ENCODE data around the gene SCNM1.
"Not testable (repeated sequence)": the region's sequence is repeated elsewhere in the genome, so short reads cannot be mapped to it uniquely, and the experiment has no call there.

The SCNM1 gene

DNA sequence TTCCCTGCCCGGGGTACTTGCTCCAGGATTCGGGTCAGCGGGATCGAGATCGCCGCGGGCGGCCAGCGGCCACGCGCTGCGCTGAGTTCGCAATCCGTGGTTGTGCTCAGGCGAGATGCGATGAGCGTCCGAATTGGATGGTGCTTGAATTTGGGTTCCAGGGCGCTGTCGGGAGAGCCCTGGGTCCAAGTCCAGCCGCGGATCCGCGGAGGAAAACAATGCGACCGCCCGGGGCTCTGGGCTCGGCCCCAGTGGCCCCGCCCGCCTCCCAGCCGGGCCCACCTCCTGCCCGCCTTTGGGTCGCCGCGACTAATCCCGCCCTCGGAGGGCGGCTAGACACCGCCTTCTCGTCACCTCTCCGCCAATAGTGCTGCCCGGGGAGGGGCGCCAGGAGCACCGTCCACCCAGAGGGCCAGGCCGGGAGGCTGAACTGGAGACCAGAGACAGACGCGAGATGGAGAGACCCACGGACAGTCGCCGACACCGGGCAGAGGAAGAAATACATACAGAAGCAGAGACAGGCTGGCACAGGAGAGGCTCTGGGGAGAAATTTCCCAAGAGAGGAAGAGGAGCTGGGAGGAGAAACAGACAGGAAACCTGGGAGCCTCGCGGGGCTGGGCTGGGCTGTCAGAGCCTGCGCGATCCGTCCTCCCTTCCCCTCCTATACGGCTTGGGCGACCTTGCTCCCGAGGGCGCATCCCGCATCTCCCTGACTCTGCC is 19.4 kb upstream of the SCNM1 start, which contains the start of gene SEMA6C:
Gene SEMA6C, minus strand, starts transcription at position 220 of the 720 bp plus-strand sequence. CDS start 4,010 bp downstream, outside the sequence.
- peak; percentile 68 for DNase-seq (ENCODE audit: low read depth)

DNA sequence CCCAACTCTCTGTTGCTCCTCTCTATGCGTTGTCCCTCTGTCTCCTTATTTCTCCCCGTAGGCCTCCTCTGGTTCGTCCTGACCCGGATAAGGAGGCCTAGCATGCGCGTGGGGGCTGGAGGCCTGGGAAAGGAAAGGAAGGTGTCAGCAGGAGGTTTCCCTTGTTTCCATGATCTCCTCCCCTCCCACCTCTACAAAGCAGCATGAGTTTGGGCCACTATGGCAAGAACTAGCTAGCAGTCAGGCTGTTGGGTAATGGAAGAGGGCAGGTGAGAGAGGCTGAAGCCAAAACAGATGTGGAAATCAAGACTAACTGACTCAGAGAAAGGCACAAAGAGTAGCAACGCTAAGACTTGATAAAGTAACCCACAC is 18.8 kb upstream of the SCNM1 start:
- no peak for DNase-seq (ENCODE audit: low read depth)

DNA sequence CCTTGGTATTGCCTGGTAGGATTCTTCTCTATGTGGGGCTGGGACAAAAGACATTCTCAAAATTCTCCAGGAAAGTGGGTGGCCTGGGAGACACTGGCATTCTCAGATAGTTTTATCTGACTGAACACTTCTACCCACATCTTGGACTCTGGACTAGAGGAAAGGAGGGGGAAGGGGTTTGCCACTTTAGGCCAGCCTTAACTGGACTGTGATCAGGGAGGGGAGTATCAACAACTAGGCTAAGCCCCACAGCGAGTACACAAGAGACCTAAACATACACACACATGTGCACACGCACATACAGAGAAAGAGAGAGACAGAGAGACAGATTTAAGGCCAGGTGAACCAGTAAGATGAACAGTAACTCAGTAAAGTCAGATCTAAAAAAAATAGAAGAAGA is 18.3 kb upstream of the SCNM1 start:
- no peak for DNase-seq (ENCODE audit: low read depth)

DNA sequence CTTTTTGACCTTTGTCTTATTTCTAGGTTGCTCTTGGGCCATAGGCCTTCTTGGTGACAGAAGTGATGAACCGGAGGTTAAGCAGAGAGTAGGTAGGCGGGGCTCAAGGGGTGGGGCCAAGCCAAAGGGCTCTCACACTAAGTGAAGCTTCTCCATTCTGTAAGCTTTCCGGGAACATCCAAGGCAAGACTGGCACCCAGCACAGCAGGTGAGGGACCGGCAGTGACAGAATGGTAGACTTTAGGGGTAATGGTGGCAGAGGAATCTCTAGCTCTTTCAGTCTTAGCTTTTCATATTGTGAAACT is 9.5 kb upstream of the SCNM1 start, which contains the start of gene TNFAIP8L2:
Gene TNFAIP8L2, plus strand, starts transcription at position 135 of the 305 bp plus-strand sequence. CDS start 2,049 bp downstream, outside the sequence.
- DNase-seq (ENCODE audit: low read depth): no peak

DNA sequence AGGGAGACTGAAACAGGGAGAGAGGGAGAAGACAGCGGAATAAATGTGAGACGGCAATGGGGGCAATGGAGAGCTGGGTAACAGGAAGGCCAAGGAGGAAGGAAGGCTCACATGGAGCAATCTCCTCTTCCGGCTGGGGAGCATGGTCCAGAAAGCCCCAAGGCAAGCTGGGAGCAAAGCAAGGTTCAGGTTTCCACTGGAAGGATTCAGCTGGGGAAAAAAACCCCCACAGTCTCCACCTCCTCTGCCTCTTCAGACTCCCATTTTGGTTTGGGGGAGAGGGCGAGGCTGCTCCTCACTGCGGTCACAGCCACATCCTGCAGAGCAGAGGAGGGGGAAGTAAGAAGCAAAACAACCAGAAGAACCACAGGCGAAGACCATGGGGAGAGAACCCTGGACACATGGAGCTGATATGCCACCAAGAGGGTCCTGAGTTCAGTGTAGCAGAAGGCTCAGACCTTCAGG is 8.8 kb upstream of the SCNM1 start:
- DNase-seq (ENCODE audit: low read depth): no peak

DNA sequence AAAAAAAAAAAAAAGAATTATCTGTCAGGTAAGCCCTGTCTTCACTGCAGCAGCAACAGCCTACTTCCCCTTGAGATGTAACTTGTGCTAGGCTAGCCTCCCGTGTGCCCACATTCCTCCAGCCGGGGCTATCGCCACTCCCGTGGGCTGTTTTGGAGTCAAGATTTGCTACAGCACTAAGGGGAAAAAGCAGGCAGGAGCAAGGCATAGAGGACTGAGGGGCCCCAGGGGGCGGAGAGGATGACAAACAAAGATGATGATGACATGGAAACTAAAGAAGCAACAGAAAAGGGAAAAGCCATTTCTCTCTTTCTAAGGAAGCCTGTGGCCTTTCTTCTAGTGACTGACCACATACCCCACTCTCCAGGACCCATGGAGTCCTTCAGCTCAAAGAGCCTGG is 7.6 kb upstream of the SCNM1 start:
- no peak for DNase-seq (ENCODE audit: low read depth)

DNA sequence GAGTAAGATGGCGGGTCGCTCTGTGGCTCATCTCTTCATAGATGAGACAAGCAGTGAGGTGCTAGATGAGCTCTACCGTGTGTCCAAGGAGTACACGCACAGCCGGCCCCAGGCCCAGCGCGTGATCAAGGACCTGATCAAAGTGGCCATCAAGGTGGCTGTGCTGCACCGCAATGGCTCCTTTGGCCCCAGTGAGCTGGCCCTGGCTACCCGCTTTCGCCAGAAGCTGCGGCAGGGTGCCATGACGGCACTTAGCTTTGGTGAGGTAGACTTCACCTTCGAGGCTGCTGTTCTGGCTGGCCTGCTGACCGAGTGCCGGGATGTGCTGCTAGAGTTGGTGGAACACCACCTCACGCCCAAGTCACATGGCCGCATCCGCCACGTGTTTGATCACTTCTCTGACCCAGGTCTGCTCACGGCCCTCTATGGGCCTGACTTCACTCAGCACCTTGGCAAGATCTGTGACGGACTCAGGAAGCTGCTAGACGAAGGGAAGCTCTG is 7.1 kb upstream of the SCNM1 start:
- DNase-seq (ENCODE audit: low read depth): no peak

DNA sequence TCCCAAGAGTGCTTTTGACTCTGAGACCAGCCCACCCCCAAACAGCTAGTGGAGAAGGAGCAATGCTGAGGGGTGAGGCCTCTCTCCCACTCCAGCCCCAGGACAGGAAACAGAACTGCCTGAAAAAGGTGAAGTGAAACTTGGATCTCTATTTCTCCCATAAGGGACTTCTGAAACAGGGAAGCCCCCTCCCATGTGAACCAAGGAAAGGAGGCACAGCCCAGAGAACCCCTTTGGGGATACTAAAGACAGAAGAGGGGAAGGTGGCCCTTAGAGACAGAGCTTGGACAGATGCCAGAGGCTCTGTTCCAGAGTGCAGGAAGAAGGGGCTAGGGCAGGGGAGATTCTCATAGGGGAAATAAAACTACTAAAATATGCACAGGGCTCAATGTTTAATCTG is 6.6 kb upstream of the SCNM1 start:
- no peak for DNase-seq (ENCODE audit: low read depth)

DNA sequence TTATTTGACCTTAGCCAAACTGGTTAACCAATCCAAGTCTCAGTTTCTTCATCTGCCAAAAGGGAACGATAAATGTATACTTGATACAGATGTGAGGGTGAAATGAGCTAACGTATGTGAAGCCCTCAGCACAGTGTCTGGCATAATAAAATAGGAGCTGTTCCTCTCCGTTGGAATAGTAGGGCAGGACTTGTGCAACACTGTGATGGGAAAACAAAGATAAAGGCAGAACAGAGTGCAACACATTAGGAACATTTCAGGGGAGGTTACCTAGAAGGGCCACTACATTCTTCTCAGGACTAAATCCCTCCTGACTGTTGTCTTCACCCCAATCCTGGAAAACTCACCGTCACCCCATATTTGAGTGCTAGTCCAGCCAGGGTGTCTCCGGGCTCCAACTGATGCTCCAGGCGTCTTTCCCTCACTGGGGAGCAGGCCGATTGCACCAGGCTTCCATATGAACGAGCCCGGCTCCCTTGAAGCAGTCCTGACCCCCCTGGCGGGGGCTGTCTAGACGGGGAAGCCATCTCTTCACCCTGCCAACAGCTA is 1.1 kb upstream of the SCNM1 start:
- no peak for DNase-seq (ENCODE audit: low read depth)

- no peak for DNase-seq (ENCODE audit: low read depth)
Observed at GRCh38 chr1:151165281-151165737, 635 bp upstream of the SCNM1 start.

- DNase-seq (ENCODE audit: low read depth): no peak
Observed at GRCh38 chr1:151166505-151166956, 587 bp downstream of the SCNM1 start.

- no peak for DNase-seq (ENCODE audit: low read depth)
Observed at GRCh38 chr1:151167116-151167515, 1.2 kb downstream of the SCNM1 start.

GRCh38 chr1:151171190-151171589 is 5.2 kb downstream of the SCNM1 start:
- DNase-seq (ENCODE audit: low read depth): no peak

DNA sequence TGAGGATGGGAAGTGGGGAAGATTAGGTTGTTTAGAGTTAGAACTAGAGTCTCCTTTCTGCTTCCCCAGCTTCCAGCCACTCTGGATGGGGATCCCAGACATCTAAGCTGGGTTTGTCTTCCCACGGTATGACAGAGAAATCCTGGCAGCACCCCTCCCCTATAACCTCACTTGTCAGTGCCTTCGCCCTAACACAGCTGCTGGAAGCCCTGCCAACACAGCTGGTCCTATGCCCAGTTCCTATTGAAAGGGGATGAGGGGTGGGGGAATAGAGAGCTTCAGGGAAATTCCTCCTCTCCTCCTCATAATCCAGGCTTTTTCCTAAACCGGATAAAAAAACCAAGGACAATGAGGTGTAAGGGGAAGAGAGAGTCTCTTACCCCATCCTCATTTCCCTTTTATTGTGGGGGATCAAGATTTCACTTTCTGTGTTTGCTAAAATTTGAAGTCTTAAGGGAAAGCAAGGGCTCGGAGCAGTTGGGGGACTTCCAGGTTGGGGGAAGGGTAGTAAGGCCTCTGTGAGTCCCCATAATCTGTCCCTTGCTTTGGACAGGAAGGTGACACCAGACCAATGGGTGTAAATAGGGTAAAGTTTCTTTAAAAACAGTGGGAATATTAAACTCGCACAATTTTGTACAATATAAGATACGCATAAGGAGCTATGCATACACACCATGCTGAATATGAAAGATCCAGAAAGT is 9.2 kb downstream of the SCNM1 start:
- DNase-seq (ENCODE audit: low read depth): no peak

DNA sequence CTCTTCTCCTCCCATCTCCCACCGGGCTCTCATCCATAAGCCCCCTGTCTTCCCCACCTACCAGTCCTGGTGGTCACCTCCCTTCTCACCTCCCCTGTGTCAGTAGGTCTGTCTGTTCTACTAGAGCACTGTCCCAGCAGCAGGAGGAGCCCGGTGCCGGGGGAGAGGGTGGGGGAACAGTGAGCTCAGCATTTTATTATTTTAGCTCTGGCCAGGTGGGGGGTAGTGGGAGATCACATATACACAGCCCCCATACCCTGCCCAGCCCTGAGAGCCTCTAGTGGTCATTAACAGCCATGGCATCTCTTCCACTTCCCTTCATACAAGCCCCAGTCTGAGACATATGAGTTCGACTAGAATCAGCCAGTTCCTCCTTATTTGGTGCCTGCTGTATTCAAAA is 9.9 kb downstream of the SCNM1 start, which contains the start of gene TMOD4:
Gene TMOD4, minus strand, starts transcription at position 119 of the 400 bp plus-strand sequence. CDS start 1,106 bp downstream, outside the sequence.
- no peak for DNase-seq (ENCODE audit: low read depth)

- DNase-seq (ENCODE audit: low read depth): no peak
Observed at GRCh38 chr1:151176514-151177045, 10.6 kb downstream of the SCNM1 start.

DNA sequence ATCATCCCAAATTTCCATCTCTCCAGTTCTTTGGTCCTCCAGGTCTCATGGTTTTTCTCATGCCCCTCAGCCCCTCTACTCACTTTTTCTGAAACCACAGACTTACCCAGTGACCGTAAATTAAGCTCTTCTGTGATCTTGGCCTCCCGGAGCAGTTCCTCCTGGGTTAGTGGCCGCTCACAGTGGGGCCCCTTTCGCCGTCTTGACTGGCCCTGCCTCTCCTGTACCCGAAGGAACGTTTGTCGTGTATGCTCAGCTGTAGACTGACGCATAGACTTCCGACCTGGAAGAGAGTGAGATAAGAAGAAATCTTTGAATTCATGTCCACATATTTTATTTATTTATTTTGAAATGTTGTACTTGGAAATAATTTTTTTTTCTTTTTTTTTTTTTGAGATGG is 18.3 kb downstream of the SCNM1 start:
- DNase-seq (ENCODE audit: low read depth): no peak

DNA sequence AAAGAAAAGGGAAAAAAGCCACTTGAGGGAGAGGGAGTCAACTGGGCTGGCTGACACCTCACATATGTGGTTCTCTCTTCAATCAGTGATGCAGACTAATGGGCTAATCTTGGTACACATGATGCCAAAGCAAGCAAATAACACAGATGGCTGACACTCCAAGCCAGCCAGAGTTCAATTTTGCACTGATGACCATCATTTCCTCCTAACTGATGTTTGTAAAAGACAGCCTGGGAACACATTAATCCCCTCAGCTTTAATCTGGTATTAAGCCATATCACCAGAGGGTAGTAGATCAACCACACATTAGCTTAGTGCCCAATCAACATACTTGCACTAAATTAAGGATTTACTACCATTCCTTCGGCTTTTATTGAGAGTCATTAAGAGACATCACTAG is 21.3 kb downstream of the SCNM1 start:
- DNase-seq (ENCODE audit: low read depth): no peak

DNA sequence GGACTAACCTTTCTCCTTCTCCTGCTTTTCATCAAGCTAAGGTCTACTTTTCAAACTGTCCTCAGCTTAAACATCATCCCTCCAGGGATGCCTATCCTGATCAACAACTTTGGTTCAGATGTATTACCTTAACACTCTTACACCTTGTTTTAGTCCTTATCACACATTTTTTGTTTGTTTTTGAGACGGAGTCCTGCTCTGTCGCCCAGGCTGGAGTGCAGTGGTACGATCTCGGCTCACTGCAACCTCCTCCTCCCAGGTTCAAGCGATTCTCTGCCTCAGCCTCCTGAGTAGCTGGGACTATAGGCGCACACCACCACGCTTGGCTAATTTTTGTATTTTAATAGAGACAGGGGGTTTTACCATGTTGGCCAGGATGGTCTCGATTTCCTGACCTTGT is 22.7 kb downstream of the SCNM1 start:
- not testable (repeated sequence) for DNase-seq (ENCODE audit: low read depth)

- peak; percentile 53 for DNase-seq (ENCODE audit: low read depth)
Observed at GRCh38 chr1:151189637-151190445, 23.9 kb downstream of the SCNM1 start, which contains the start of gene VPS72. VPS72 (minus strand) TSS chr1:151190197; CDS start chr1:151190121, 76 bp downstream.

GRCh38 chr1:151192047-151192446 is 26.1 kb downstream of the SCNM1 start:
- DNase-seq (ENCODE audit: low read depth): no peak
